LoVo (cell line): Measurements from ENCODE around the gene SLC13A5.
"Not testable (repeated sequence)": the region's sequence is repeated elsewhere in the genome, so short reads cannot be mapped to it uniquely, and the experiment has no call there.

Experiments used
- DNase-seq: peaks from one replicate; pipeline ENCODE4 v3.0.0-alpha.2; 2016; ENCODE audit warnings: low spot score

The SLC13A5 gene

DNA sequence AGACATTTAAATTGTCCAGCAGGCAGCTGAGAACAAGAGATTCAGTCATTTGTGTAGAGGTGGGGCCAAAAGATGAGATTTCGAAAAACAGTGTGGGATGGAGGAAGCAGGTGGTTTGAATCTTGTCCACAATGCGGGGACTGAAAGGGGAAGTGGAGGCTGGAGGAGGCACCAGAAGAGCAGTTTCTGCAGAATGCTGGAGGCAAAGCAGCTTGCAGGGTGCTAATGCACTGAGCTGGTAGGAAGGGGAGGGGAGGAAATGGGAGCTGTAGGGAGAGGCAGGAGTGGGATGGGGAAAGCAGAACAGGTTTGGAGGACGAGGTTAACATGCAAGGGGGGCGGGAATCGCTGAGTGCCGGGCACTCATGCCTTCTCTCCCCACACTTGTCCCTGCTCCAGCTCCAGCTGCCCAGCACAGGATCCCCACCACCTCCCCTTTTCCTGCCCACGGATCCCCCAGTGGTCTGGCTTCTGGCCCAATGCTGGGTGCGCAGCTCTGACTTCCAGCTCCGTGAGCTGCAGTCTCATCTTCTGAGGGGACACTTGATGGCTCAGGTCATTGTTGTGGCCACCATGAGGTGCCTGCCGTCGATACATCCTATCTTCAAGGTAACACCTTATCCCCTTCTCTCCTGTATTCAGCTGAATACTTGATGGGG, 52.2 kb downstream of the SLC13A5 start:
- DNase-seq = no peak

DNA sequence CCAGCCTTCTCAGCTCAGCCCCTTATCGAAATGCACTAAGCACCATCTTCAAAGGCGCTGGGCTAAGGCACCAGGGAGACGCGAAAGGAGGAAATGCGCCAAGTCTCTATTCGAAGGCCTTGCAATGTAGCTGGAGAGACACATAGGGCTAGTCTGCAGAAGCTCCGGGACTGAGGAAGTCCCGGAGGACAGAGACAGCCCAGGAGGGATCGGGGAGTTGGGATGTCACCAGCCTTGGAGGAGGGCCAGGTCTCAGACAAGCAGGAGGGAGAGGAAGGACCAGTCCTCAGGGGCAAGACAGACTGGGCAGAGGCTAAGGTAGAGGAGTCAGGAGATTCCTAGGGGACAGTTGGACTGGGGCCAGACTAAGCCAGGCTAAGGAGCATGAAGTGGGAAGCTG, 53.1 kb downstream of the SLC13A5 start:
- DNase-seq = no peak

DNA sequence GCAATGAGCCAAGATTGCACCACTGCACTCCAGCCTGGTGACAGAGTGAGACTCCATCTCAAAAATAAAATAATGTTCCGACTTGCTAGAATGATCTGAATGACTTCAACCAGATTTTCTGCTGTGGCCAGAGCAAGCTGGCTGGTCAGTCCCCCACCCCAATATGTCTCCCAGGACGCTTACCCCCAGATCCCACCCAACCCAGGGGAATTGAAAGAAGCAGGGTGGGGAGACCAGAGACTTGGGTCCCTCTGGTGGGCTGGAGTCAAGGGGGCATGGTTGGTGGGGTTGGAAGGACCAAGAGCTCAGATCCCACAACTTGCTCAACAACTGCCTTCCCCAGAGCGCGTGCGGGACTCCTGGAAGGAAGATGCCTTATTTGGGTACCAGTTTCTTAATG, 54.8 kb downstream of the SLC13A5 start:
- not testable (repeated sequence) for DNase-seq

DNA sequence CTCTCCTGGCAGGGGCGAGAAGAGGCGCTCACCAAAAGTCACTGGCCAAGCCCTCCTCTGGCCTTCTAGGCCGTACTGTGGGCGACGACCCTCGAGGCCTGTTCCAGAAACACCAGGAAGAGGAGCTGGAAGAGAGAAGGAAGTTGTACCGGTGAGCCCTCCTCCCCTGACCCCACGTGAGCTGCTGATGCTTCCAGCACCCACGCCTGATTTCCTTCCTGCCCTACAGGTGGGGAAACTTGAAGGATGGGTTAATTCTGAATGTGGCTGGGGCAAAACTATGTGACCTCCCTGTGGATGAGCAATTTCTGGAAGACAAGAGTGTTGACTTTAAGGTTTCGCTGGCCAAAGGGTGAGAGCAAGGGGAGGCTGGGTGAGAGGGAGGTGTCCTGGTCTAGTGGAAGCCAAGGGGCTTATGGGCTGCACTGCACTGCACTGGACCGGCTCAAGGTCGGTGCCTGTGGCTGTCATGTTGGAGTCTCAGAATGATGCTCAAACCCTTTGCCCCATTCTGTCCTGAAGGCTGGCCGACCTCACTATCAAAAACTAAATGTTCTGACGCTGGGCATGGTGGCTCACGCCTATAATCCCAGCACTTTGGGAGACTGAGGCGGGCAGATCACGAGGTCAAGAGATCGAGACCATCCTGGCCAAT, 55.4 kb downstream of the SLC13A5 start:
- no peak for DNase-seq

DNA sequence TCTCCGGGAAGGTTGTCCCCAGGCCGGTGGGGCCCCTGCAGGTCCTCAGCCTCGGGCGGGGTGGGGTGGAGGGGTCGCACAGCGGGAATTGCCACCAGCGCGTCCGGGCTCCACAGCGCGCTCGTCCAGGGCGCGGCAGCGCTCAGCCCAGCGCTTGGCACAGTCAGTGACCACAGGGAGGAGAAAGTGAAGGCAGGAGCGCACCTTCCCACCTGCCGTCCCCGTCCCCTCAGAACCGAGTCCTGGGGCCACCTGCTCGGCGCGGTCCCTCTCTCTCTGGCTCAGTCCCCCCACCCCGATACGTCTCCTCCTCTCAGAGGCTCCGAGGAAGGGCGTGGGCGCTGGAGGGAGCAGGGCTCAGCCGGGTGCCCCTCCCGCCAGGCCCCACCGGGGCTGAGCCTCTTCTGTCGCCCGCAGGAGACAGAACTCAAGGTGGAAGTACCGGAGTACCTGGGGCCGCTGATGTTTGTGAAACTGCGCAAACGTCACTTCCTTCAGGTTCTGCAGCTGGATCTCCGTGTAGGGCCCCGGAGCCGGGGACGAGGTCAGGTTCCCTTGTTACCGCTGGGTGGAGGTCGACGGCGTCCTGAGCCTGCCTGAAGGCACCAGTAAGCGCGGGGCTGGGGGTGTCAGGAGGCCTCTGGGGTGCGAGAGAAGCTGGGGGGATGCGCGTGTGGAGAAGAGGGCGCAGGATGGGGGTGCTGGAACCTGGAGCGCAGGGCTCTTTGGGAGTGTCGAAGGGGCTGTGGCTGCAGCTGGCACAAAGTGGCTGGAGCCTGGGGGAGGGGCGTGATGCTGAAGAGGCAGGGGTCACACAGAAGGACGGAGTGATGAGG, 56.2 kb downstream of the SLC13A5 start:
- DNase-seq = not testable (repeated sequence)

DNA sequence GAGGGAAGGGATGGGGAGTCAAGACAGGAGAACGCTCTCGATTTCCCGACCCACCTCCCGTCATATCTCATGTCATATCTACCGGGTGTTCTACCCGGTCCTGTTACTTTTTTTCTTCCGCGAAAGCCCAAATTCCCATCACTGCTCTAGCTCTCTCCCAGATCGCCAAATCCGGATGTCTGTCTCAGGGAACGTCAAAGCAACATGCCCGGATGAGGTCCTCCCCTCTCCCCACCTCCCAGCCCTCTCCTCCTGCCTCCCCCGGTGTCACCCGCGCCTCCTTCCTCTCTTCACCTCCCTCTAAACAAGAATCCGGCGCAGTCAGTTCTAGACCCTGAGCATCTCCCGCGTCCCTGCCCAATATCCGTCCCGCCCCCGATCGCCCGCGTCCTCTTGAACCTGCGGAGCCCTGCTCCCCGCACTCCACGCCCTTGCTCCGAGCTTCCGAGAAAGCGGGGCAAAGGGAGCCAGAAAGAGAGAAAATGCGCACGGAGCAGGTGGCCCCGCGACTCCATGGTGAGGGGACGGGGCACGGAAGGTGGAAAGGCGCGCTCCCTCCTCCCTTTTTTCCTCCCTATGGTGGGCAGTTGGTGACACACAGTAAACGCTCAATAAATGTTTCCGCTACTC, 57.3 kb downstream of the SLC13A5 start:
- not testable (repeated sequence) for DNase-seq

DNA sequence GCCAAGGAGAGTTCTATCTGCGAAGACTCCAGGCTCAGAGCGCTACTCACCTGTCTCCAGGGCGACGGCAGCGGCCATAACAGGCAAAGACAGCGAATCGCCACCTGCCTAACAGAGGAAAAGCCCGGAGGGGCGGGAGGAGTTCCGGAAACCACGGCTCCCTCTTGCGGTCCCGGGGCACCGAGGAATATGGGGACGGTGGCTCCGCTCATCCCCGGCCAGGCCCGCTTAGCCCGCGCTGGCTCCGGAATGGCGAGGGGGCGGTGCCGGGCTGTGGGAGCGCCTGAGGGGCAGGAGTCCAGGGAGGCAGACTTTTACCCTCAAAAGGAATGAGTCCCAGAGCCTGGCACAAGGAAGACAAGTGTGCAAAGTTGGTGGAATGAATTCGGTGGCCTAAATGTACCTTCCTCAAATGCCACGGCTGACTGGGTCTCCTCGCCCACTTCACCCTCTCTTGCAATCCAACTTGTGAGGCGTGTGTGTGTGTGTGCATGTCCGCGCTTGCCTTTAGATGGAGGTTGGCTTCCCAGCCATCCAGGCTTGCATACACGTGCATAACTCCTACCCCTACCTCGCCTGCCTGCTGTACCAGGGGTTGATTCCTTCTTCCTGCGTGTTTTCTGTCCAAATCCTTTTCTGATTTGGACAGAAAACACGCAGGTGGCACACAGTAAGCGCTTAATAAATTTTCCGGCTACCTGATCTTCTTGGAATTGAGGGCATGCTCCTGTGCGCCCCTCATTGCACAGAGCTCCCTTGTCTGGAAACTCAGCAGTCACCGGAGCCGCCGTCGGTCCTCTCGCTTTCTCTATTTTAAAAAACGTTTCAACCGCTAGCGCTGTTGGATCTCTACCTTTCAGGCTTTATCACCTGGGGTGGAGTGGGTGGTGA, 58.1 kb downstream of the SLC13A5 start:
- peak; percentile 71 for DNase-seq

DNA sequence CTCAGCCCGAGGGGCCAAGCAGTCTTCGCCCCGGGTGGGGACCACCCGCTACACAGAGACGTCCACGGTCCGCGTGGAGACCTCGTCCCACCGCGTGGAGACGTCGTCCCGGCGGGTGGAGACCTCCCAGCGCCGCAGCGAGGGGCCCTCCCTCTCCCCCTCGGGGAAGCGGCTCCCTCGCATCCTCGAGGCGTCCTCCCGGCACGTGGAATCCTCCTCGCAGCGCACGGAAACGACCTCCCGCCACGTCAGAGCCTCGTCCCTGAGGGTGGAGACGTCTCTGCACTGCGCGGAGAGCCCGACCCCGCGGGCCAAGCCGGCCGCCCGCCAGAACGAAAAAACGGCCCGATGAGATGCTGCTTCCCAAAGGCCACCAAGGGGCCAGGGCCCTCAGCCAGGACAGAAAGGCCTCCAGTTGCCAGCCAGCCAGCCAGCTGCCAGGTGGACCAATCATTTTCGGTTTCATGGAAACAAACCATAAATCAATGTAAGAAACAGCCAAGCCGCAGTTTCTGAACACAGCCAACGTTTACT, 61.2 kb downstream of the SLC13A5 start:
- DNase-seq = no peak

DNA sequence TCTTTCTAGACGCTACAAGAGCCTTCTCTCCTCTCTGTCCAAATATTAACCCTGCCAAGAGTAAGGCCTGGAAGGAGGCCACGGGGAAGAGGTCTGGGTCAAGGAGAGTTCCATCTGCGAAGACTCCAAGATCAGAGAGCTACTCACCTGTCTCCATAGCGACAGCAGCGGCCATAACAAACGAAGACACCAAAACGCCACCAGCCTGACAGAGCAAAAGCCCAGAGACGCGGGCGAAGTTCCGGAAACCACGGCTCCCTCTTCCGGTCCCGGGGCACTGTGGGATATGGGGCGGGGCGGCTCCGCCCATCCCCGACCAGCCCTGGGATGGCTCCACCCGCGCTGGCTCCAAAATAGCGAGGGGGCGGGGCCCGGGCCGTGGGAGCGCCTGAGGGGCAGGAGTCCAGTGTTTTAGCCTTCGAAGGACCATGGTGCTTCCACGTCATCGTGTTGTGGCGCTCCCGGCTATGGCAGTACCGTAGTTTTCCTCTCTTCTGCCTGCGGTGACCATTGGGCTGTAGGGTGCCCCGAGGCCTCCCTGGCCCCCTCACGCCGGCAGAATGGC, 61.7 kb downstream of the SLC13A5 start, which contains the start of the genes C17orf100 and MED31:
Gene C17orf100, plus strand, starts transcription at position 409 of the 565 bp plus-strand sequence. Its CDS starts 152 bp downstream, at position 561.
Gene MED31, minus strand, starts transcription at position 252 of the 565 bp plus-strand sequence. Its CDS starts 77 bp downstream, at position 175.
- DNase-seq = peak; percentile 96

DNA sequence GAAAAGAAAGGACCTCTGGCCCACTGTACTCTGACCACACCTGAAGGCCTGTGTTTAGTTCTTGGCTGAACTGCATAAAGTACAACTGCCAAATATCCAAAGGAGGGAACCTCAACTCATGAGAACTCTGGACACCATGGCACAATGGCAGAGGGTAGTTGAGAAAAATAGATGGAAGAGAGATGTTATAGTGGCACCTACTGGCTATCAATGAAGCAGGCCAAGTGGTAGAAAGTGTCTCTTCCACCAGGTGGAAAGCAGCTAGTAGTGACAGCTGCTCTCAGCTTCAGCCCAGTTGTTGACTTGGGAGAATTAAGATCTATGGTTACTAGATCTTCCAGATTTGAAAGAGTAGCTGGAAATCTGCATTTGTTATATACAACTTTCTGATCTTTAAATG, 65.0 kb downstream of the SLC13A5 start:
- no peak for DNase-seq

DNA sequence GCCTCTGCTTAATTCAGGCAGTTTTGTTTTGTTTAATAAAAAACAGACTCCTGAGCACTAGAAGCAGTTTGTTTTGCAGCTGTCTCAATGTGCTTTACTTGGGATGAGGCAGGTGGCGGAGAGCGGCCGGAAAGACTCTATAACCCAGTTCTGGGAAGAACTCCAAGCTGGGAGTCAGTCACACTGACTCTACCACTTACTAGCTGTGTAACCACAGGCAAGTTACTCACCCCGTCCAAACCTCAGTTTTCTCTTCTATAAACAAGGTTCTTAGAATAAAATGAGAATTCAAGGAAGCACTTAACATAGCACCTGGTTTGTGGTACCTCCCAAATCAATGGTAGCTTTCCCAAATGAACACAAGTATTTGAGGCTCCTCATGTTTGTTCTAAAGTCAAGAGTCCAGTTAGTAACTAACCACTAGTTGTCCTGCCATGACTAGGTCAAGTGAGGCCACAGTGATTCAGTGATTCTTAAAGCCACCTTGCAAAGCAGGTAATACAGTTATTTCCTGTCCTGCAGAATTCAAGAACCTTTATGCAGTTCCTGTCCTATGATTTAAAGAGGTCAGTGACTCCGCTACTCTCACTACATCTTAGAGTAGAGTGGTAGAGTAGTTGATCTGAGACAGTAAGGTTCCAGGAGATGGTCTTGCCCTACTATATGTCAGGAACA, 69.6 kb downstream of the SLC13A5 start:
- DNase-seq = no peak

DNA sequence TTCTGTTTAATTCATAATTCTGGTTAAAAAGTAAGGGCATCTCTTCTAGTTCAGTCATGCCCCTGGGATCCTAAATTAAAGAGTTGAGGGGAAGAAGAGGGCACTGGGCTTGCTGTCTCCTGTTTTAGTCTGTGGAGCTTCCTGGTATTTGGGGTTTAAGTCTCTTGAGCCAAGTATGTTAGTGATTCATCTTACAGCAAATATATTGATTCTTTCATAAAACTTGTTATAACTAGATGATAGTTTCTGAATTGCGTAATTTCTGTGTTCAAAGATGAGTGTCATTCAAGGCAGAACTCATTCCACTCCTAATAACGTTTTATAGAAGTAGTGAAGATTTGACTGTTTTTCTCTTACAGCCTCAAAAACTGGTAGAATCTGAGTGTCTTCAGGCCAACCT, 70.6 kb downstream of the SLC13A5 start:
- DNase-seq = no peak

DNA sequence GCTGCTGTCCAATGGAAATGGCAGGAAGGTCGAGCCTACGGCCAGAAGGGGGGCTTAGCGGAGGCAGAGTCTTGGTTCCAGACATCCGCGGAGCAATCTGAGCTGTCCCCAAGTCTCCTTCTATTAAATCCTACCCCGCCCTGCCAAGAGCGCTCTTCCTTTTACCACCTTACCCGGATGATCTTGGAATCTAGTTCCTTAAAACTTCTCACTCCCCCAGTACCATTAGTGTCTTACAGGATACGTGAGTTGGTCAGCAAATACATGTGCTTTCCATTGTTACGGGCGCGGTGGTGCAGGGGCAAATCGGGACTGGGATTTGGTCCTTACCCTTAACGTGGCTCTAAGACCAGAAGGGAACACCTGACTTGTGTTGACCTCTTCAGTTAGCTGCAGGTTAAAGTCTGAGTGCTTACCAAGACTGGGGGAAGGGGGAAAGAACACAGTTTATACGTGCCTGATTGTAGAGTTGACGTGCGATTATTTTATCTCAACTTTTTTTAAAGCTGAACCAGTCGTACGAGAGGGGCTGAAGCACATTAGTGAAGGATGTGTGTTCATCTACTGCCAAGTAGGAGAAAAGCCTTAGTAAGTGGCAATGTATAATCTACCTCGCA, 71.8 kb downstream of the SLC13A5 start:
- DNase-seq = peak; percentile 28

DNA sequence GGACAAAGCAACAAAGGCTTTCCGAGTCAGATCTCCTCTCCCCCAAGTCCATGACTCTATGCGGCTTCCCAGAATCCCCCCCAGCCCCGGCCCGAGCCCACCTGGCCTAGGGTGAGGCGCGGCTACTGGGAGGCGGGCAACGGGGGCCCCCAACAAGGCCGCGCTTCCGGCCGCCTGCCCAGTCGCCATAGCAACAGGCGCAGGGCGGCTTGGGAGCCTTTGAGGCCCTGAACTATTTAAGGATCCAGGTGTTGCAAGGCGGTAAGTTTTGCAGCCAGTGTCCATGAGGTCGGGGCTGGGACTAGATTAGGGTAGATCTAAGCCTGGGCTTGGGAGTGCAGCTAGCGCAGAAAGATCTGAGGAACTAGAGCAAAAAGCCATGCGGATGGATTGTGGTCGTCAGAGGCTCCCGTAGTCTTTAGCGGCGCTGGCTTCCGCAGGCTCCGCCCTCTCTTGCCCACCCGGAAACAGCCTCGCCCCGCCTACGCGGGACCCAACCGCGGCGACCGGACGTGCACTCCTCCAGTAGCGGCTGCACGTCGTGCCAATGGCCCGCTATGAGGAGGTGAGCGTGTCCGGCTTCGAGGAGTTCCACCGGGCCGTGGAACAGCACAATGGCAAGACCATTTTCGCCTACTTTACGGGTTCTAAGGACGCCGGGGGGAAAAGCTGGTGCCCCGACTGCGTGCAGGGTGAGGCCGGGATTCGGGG, 72.5 kb downstream of the SLC13A5 start, which contains the start of the genes KIAA0753 and TXNDC17:
Gene KIAA0753, minus strand, starts transcription at position 176 of the 711 bp plus-strand sequence. CDS start 5,608 bp downstream, outside the sequence.
Gene TXNDC17, plus strand, starts transcription at position 525 of the 711 bp plus-strand sequence. Its CDS starts 23 bp downstream, at position 548.
- peak; percentile 89 for DNase-seq

DNA sequence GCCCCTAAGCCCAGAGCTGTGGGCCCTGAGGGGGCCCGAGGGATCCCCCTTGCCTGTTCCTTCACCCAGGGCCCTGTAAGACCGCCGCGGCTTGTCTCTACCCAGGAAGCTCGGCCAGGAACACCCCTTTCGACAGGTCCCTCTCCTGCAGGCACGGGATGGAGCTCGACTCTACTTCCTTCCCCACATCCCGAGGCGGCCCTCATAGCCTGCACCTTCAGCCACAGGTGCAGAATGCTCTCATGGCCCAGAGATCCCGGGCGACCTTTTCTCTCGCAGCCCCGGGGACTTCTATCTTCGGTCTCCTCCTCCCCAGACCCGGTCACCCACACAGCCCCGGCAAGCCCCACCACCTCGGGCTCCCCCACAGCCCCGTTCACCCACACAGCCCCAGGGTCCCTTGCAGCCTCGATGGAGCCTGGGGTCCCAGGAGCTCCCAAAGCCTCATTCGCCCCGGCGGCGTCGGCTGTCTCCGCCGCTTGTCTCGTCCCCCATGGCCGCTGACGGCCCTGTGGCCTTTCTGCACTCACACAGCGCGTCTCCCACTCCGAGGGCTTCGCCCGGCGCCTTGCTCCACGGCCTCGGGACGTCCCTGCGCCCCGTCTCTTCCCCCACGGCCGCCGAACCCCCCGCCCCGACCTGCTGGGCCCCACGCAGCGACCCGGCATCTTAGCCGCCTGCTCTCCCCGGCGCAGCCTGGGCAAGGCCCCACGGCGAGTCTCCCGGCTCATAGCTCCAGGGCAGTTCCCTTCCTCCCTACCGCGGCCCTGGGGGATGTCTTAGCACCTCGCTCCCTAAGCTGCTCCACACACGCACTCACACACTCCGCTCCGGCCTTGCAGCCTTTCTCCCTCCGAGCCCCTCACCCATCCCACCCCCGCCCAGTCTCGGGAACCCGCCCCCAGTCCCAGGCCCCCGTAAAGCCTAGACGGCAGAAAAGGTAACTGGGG, 73.3 kb downstream of the SLC13A5 start:
- DNase-seq = peak; percentile 37

DNA sequence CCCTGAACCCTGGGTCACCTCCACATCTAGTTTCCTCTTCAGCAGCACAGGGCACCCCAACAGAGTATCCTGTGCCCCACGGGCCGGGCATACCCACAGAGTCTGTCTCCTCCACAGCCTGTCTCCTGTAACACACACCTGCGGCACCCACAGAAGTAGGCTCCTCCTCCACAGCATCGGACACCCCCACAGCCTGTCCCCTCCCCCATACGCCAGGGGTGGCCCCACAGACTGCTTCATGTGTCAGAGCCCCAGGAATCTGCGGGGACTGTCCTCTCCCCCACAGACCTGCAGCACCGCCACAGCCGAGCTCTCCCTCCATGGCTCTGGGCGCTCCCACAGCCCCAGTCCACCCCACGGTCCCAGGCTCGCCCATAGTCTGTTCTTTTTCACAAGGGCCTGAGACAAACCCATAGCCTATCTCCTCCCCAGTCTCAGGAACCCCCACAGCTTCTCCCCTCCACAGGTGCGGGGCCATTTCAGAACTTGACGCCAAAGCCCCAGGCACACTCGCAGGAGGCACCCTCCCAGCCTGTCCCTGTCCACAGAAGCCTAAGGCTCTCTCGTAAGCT, 74.1 kb downstream of the SLC13A5 start:
- DNase-seq = no peak
